ENCODE data around the gene WDR1. TPM values are rescaled to one million over a fixed set of nuclear protein-coding genes. Genes with fewer than 3 reads are reported as not detected.

The WDR1 gene
- total RNA-seq, 1 experiment from 2014 or later, result 367 TPM

DNA sequence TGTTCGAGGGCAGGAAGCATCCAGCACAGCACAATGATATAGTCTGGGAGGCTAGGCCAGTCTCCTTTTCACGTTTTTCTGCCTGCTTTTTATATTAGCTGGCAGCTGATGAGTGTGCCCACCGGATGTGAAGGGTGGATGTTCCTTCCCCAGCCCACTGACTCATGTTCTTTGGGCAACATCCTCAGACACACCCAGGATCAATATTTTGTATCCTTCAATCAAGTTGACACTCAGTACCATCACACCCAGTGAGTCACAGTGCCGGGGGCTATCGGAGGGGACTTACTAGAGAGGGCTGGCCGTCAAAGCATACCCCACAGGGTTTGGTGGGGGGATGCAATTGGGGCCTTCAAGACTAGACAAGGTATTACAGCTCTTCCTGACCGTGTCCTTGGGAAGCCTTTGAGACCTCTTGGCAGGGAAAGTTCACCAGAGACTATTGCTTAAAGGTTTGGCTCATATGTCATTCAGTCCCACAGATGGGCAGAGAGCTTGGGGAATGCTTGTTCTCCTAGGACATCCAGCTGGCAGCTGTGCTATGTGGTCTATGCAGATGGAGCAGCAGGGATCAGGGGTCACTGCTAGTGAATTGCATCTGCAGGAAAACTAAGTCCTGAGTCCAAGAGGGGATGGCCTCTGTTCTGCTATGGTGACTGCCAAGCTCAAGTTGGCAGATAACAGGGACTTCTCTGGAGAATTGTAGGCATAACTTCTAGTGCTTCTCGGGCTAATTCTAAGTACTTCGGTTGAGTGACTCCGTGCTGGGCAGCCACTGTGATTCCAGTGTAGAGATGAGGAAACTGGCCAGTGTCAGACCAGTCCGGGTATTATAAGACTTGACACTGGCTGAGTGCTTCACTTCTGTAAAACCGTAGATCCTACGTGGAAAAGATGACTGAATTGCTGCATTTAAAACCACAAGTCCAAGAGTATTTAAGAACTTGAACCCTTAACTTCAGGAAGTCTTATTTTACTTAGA, 12.9 kb upstream of the WDR1 start:
- Mint-ChIP-seq H3K4me1 (peaks cover 3 to 10% of the 10 kb centered on the region in 2 experiments; a peak in 2 of 4 replicates), H3K27me3 (ENCODE audit: low read depth) (peaks cover 25% of the 10 kb centered on the region), H3K9me3 (peaks cover 0 to 12% of the 10 kb centered on the region in 2 experiments; a peak in 3 of 5 replicates), H3K36me3 (ENCODE audit: insufficient read depth in 1 of 3, low read depth in 3 of 3) (no peaks in the 10 kb centered on the region), H3K27ac (no peak overlapping the region; a peak in 1 of 7 replicates), H3K4me3 (no peak overlapping the region)
- Histone ChIP-seq H3K4ac (ENCODE audit: low read depth, low read length) (no peak overlapping the region), H2AK5ac (ENCODE audit: insufficient read length, low read length) (no peak overlapping the region), H2BK5ac (ENCODE audit: insufficient read length, low read length) (no peak overlapping the region), H2BK12ac (ENCODE audit: insufficient read length, low read depth, low read length) (no peak overlapping the region), H3K27ac (ENCODE audit: insufficient read length, low read depth, low read length) (no peak overlapping the region), H3K79me1 (ENCODE audit: insufficient read depth, low read depth, low read length, poor library complexity, severe bottlenecking) (no peaks in the 10 kb centered on the region), H3K9ac (ENCODE audit: extremely low read depth, insufficient read length, low read length) (no peak overlapping the region), H4K8ac (replicated peaks; ENCODE audit: insufficient read length, low read depth, low read length) (no peak overlapping the region), H3K9me3 (ENCODE audit: control insufficient read depth, low read depth, low read length) (no peaks in the 10 kb centered on the region), H3K4me2 (ENCODE audit: insufficient read depth, insufficient read length, low read length) (no peak overlapping the region), H2BK15ac (ENCODE audit: low read depth, low read length) (no peak overlapping the region), H4K5ac (ENCODE audit: insufficient read length, low read depth, low read length) (no peak overlapping the region), H3K27me3 (ENCODE audit: insufficient read depth, low read length) (no peaks in the 10 kb centered on the region), H3K79me2 (ENCODE audit: insufficient read depth, low read length) (no peaks in the 10 kb centered on the region), H3K56ac (ENCODE audit: insufficient read length, low read depth, low read length) (no peak overlapping the region), H4K20me1 (ENCODE audit: control insufficient read depth, insufficient read depth, insufficient read length) (no peaks in the 10 kb centered on the region), H3K14ac (ENCODE audit: insufficient read depth, low read length) (no peak overlapping the region), H4K91ac (ENCODE audit: insufficient read length, low read depth, low read length) (no peak overlapping the region), H3T11ph (ENCODE audit: low read length) (no peak overlapping the region), H2AFZ (ENCODE audit: low read length) (no peak overlapping the region), H3K18ac (ENCODE audit: insufficient read length, low read depth, low read length) (no peak overlapping the region), H2BK120ac (ENCODE audit: low read depth, low read length, poor library complexity, severe bottlenecking) (no peak overlapping the region), H2BK20ac (ENCODE audit: low read depth, low read length, poor library complexity, severe bottlenecking) (no peak overlapping the region), H3K23me2 (ENCODE audit: insufficient read length, low read depth, low read length, poor library complexity, severe bottlenecking) (no peaks in the 10 kb centered on the region), H3K4me1 (ENCODE audit: insufficient read depth, low read length) (no peaks in the 10 kb centered on the region), H3K23ac (ENCODE audit: insufficient read length, low read depth, low read length) (no peak overlapping the region)
- TF ChIP-seq, protein P1, sequence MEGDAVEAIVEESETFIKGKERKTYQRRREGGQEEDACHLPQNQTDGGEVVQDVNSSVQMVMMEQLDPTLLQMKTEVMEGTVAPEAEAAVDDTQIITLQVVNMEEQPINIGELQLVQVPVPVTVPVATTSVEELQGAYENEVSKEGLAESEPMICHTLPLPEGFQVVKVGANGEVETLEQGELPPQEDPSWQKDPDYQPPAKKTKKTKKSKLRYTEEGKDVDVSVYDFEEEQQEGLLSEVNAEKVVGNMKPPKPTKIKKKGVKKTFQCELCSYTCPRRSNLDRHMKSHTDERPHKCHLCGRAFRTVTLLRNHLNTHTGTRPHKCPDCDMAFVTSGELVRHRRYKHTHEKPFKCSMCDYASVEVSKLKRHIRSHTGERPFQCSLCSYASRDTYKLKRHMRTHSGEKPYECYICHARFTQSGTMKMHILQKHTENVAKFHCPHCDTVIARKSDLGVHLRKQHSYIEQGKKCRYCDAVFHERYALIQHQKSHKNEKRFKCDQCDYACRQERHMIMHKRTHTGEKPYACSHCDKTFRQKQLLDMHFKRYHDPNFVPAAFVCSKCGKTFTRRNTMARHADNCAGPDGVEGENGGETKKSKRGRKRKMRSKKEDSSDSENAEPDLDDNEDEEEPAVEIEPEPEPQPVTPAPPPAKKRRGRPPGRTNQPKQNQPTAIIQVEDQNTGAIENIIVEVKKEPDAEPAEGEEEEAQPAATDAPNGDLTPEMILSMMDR (conservative IDR thresholded peaks at IDR 0.05), result no peak
- no CpG with 5 or more reads among the region's 13 CpGs for WGBS (ENCODE audit: extremely low coverage, insufficient read length, low lambda C conversion rate)
- no peak for DNase-seq

Measured in H9 (cell line).